Gastroesophageal sphincter (tissue), 3 donors: ENCODE results near the gene KIRREL1.

Experiments used
- CTCF ChIP-seq, 4 experiments: fragments of 200-600 bp in 2 of 4; fragments of 450-650 bp in 2 of 4; sonication (generic) in 1 of 4; IDR thresholded peaks; one replicate each; pipeline ENCODE4 v1.5.1; 2017 to 2019; ENCODE audit warnings: antibody characterized with exemption in 4 of 4, mild to moderate bottlenecking in 2 of 4, moderate library complexity in 2 of 4
- EP300 ChIP-seq: sonication (generic); formaldehyde crosslinking; IDR thresholded peaks from one replicate; pipeline ENCODE4 v1.6.1; 2017; ENCODE audit warnings: antibody characterized with exemption, mild to moderate bottlenecking
- POLR2A ChIP-seq, 2 donors: fragments of 450-650 bp; IDR thresholded peaks; one replicate each; pipeline ENCODE4 v1.6.1; 2017; ENCODE audit warnings: antibody characterized with exemption in 2 of 2, mild to moderate bottlenecking in 2 of 2, moderate library complexity in 1 of 2

- TF ChIP-seq CTCF (IDR thresholded peaks at IDR 0.05) (no peak), POLR2A (IDR thresholded peaks at IDR 0.05) (no peak), EP300 (no peak)
Measured at GRCh38 chr1:158146739-158147138, 153.3 kb downstream of the KIRREL1 start.
